ENCODE measurements around the gene CAMSAP2.
"Not testable (repeated sequence)": the region's sequence is repeated elsewhere in the genome, so short reads cannot be mapped to it uniquely, and the experiment has no call there.

Gene CAMSAP2

DNA sequence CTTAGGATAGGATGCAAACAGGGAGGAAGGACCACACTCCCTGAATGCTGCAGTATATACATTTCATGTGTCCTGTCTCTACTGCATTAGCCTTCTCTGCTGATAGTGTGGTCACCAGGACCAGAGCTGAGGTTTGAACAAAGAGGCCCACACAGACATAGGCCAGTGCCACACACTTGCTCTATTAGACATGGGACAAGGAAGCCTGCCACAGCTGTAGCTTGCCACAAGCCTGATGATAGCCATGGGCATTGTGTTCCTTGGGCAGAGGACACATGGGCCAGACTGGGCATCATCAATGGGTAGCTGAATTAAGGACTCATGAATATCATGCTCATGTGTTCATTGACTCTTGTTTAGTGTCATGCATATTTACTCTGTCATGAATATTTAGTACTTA is 10.4 kb downstream of the CAMSAP2 start:
- TF ChIP-seq, protein P1, sequence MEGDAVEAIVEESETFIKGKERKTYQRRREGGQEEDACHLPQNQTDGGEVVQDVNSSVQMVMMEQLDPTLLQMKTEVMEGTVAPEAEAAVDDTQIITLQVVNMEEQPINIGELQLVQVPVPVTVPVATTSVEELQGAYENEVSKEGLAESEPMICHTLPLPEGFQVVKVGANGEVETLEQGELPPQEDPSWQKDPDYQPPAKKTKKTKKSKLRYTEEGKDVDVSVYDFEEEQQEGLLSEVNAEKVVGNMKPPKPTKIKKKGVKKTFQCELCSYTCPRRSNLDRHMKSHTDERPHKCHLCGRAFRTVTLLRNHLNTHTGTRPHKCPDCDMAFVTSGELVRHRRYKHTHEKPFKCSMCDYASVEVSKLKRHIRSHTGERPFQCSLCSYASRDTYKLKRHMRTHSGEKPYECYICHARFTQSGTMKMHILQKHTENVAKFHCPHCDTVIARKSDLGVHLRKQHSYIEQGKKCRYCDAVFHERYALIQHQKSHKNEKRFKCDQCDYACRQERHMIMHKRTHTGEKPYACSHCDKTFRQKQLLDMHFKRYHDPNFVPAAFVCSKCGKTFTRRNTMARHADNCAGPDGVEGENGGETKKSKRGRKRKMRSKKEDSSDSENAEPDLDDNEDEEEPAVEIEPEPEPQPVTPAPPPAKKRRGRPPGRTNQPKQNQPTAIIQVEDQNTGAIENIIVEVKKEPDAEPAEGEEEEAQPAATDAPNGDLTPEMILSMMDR (IDR thresholded peaks at IDR 0.05; ENCODE audit: insufficient read depth, missing control alignments) = no peak
- FAIRE-seq (peak; percentile 6), DNase-seq (ENCODE audit: insufficient read length, low spot score) (no peak)

DNA sequence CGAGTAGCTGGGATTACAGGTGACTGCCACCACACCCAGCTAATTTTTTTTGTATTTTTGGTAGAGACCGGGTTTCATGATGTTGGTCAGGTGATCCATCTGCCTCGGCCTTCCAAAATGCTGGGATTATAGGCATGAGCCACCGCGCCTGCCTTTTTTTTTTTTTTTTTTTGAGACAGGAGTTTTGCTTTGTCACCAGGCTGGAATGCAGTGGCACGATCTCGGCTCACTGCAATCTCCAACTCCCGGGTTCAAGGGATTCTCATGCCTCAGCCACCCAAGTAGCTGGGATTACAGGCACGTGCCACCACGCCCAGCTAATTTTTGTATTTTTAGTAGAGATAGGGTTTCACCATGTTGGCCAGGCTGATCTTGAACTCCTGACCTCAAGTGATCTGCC is 12.1 kb downstream of the CAMSAP2 start:
- not testable (repeated sequence) for FAIRE-seq

GRCh38 chr1:200751717-200752116 is 13.0 kb downstream of the CAMSAP2 start:
- no peak for DNase-seq (ENCODE audit: insufficient read length, low spot score)
- TF ChIP-seq, protein P1 (IDR thresholded peaks at IDR 0.05; ENCODE audit: insufficient read depth, missing control alignments) = no peak
- FAIRE-seq = no peak

More for the DNA sequence above, 12.1 kb downstream of the CAMSAP2 start:
- not testable (repeated sequence) for DNase-seq (ENCODE audit: insufficient read length, low spot score)

- FAIRE-seq = no peak
- TF ChIP-seq, protein P1 (IDR thresholded peaks at IDR 0.05; ENCODE audit: insufficient read depth, missing control alignments) = no peak
Measured at GRCh38 chr1:200753650-200754198, 15.0 kb downstream of the CAMSAP2 start.

DNA sequence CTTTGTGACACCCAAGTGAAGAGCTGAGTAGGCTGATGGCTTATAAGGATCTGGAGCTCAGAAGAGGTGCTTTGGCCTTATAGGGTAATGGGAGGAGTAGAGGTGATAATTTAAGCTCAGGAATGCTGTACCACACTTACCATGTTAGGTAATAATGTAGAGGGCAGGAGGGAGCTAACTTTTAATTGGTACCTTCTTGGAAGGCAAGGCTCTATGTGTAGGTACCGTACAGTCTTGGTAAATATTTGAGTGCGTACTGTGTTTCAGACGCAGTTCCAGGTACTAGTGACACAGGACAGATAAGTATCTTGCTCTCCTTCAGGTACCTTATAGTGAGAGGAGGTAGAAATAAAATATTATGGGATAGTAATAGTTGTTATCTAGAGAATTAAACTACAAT is 16.8 kb downstream of the CAMSAP2 start:
- TF ChIP-seq, protein P1 (IDR thresholded peaks at IDR 0.05; ENCODE audit: insufficient read depth, missing control alignments) = no peak
- FAIRE-seq (no peak), DNase-seq (ENCODE audit: insufficient read length, low spot score) (no peak)

More at GRCh38 chr1:200753650-200754198, 15.0 kb downstream of the CAMSAP2 start:
- DNase-seq (ENCODE audit: insufficient read length, low spot score) = no peak

DNA sequence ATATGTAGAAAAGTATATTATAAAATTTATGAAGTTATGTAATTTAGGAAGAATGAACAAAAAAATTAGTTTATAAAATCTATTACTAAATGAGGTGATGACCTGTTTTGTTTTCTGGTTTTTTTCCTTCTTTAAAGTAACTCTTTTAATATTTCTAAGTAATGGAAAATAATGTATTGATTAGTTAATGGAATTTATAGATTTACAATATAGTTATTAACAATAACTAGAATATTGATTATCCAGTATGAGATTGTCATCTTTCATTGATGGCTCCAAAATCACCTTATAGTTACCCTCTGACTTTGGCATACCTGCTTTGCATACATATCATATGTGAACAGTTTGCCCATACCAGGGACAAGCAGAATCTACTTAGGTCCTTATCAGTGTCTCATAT is 23.4 kb downstream of the CAMSAP2 start:
- no peak for DNase-seq (ENCODE audit: insufficient read length, low spot score)
- TF ChIP-seq, protein P1 (IDR thresholded peaks at IDR 0.05; ENCODE audit: insufficient read depth, missing control alignments) = no peak
- no peak for FAIRE-seq

DNA sequence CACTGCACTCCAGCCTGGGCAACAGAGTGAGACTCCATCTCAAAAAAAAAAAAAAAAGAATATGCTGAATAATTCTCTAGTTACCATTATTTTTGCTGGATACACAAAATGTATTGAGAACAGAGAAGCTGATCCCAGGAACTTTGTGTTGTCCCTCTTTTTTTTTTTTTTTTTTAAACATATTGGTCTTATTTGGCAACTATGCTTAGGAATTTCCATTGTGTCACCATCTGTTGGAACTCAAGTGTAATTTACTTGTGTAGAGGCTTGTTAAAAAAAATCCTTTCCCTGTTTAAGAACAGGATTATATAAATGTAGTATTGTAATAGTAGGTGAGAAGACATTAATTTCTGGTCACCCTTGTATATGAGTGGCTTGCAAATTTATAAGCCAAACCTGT is 28.6 kb downstream of the CAMSAP2 start:
- DNase-seq (ENCODE audit: insufficient read length, low spot score) (no peak), FAIRE-seq (no peak)
- TF ChIP-seq, protein P1 (IDR thresholded peaks at IDR 0.05; ENCODE audit: insufficient read depth, missing control alignments) = no peak

Measured in D721Med (cell line).